Natural killer cell treated with Interleukin-12 subunit alpha and Interleukin-12 subunit beta and Interleukin-15 and Interleukin-18, amount 100 ng/mL, for 72 hours (primary cell): ENCODE data around the gene UBE2J2. TPM values are rescaled to one million over a fixed set of nuclear protein-coding genes. Genes with fewer than 3 reads are reported as not detected.
A peak's percentile ranks its signal among the peaks of the same experiment; 100 is the strongest.

ENCODE experiments used
- ATAC-seq, 2 donors: fragments of 150-1000 bp; cut with Tn5 transposase in 1 of 2; sonication (Bioruptor Pico), chemical (Tn5 transposase) in 1 of 2; 2 replicates each; pipeline ENCODE4 v1.10.0; 2021
- DNase-seq: peaks from one replicate; pipeline ENCODE4 v3.0.0; 2022; ENCODE audit warnings: low spot score
- H3K27ac Mint-ChIP-seq, 2 donors: 1 replicate in 1 of 2; 2 replicates in 1 of 2; pipeline ENCODE4 v1.8.0; 2022; ENCODE audit warnings: mixed read lengths in 2 of 2, mild to moderate bottlenecking in 1 of 2, moderate library complexity in 1 of 2
- H3K27me3 Mint-ChIP-seq, 2 donors: 1 replicate in 1 of 2; 2 replicates in 1 of 2; pipeline ENCODE4 v1.8.0; 2022; ENCODE audit warnings: mixed read lengths in 2 of 2
- H3K36me3 Mint-ChIP-seq: one replicate; pipeline ENCODE4 v1.8.0; 2022; ENCODE audit warnings: mixed read lengths
- H3K4me1 Mint-ChIP-seq, 2 donors: 1 replicate in 1 of 2; 2 replicates in 1 of 2; pipeline ENCODE4 v1.8.0; 2022; ENCODE audit warnings: low read depth in 2 of 2, mixed read lengths in 2 of 2, mild to moderate bottlenecking in 1 of 2
- H3K4me3 Mint-ChIP-seq: one replicate; pipeline ENCODE4 v1.8.0; 2022; ENCODE audit warnings: mixed read lengths
- H3K9me3 Mint-ChIP-seq: 2 replicates; pipeline ENCODE4 v1.8.0; 2022; ENCODE audit warnings: mixed read lengths
- total RNA-seq, 2 donors: library from RNA; stranded (reverse); gene quantifications; one replicate each; pipeline ENCODE4 v1.2.3, GENCODE V29; 2022

The UBE2J2 gene
- total RNA-seq, 2 donors from 2014 or later = 70.6 to 119 TPM

DNA sequence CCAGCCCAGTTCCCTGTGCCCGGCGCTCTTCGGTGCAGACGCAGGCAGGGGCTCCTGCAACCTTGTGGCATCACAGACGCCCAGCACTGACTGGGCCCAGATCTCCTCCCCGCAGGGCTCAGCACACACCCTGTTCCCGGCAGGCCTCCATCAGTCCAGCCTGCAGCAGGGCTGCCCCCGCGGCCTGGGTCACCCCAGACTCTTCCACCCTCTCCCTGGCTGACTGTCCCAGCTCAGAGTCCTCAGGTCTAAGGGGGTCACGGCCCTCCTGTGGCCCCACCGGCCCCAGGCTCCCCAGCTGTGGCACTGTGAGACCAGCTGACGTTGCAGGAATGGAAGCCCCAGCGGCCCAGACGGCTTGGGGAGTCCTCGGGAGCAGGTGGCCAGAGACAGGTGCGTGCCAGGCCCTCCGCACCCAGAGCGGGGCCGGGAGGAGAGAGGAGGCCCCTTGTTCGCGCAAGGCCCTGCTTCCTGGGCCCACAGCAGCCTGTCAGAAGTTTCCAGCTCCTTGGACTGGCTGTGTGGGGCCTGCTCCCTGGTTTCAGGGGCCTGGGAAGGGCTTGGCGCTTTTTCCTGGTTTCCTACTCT, 37.4 kb downstream of the UBE2J2 start:
- peaks cover 7 to 9% of the 10 kb centered on the region in 2 donors for H3K4me1 Mint-ChIP-seq
- peaks cover 5% of the 10 kb centered on the region for H3K36me3 Mint-ChIP-seq
- H3K27me3 Mint-ChIP-seq = no peaks in the 10 kb centered on the region
- no peak for ATAC-seq
- no peak overlapping the region for H3K4me3 Mint-ChIP-seq
- no peaks in the 10 kb centered on the region for H3K9me3 Mint-ChIP-seq
- H3K27ac Mint-ChIP-seq = no peak overlapping the region
- DNase-seq = no peak

- DNase-seq (no peak), ATAC-seq (no peak)
- H3K36me3 Mint-ChIP-seq = peaks cover 12% of the 10 kb centered on the region
- H3K4me1 Mint-ChIP-seq = peaks cover 13 to 15% of the 10 kb centered on the region in 2 donors
- no peak overlapping the region for H3K27ac Mint-ChIP-seq
- no peak overlapping the region for H3K4me3 Mint-ChIP-seq
- no peaks in the 10 kb centered on the region for H3K9me3 Mint-ChIP-seq
- H3K27me3 Mint-ChIP-seq = no peaks in the 10 kb centered on the region
Measured at GRCh38 chr1:1235016-1235744, 38.5 kb downstream of the UBE2J2 start.

DNA sequence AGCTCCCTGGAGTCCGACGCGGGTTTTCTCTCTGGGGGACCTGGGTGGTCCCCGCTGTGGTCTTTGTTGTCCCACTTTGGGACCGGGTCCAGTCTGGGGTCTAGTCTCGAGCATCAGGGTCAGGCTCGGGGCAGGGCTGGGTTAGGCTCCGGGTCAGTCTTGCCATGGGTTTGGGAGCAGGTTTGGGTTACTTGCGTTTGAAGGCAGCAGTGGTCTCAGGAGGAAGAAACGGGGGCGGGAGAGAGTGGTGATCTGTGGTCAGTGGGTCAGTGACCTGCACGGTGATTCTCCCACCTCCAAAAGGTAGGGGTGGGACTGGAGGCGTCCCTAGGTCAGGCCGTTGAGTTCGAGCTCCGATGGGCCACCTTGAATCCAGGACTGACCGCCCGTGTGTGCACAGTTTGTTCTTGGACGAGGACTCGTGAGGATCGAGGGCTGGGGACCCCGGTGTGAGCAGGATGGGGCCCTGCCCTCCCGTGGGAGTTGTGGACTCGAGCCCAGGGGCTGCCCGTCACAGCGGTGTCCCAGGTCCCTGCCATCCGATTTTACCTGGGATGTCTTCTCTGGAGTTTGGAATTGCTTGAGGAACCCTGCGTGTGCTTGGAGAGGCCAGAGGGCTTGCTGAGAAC, 39.4 kb downstream of the UBE2J2 start:
- H3K27me3 Mint-ChIP-seq = no peaks in the 10 kb centered on the region
- no peaks in the 10 kb centered on the region for H3K9me3 Mint-ChIP-seq
- peak overlapping the region; percentile 81 to 89 for H3K27ac Mint-ChIP-seq
- peaks cover 17% of the 10 kb centered on the region for H3K36me3 Mint-ChIP-seq
- peak overlapping the region; percentile 79 for H3K4me3 Mint-ChIP-seq
- ATAC-seq (no peak), DNase-seq (no peak)
- H3K4me1 Mint-ChIP-seq = peaks cover 22 to 24% of the 10 kb centered on the region in 2 donors

DNA sequence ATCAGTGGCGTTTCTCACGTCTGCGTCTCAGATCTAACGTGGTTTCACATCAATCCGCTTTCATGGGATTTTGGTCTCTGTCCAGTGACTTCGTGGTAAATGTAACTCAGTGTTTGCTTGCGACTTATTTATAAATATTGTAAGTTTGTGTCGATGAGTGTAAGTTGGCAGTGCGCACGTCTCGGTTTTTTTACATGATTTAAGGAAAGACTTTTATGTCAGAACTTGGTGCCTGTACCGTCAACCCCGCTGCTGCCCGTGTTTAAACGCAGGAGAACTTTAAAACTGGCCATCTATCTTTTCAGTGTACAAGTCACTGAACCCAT, 40.1 kb downstream of the UBE2J2 start:
- H3K27ac Mint-ChIP-seq = peak overlapping the region; percentile 81 to 89
- ATAC-seq = no peak
- H3K27me3 Mint-ChIP-seq = no peaks in the 10 kb centered on the region
- H3K9me3 Mint-ChIP-seq = no peaks in the 10 kb centered on the region
- H3K4me3 Mint-ChIP-seq = peak overlapping the region; percentile 79
- DNase-seq = no peak
- H3K36me3 Mint-ChIP-seq = peaks cover 18% of the 10 kb centered on the region
- H3K4me1 Mint-ChIP-seq = peaks cover 22 to 24% of the 10 kb centered on the region in 2 donors

DNA sequence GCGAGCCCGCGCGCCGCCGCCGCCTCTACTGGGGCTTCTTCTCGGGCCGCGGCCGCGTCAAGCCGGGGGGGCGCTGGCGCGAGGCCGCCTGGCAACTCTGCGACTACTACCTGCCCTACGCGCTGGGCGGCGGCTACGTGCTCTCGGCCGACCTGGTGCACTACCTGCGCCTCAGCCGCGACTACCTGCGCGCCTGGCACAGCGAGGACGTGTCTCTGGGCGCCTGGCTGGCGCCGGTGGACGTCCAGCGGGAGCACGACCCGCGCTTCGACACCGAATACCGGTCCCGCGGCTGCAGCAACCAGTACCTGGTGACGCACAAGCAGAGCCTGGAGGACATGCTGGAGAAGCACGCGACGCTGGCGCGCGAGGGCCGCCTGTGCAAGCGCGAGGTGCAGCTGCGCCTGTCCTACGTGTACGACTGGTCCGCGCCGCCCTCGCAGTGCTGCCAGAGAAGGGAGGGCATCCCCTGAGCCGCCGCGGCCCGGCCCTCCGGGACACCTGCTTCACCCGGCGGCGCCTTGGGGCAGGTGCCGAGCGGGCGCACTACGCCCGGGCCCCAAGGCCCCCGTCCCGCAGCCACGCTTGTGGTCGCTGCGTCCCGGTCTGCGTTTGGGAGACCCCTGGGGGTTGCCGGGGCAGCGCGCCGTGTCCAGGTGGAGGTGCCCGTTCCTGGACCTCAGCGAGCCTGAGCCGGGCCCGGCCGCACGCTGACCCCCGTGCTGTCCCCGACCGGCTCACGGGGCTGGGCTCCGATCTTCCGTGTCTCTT, 40.7 kb downstream of the UBE2J2 start:
- Mint-ChIP-seq H3K4me1 (peaks cover 22 to 24% of the 10 kb centered on the region in 2 donors), H3K9me3 (no peaks in the 10 kb centered on the region), H3K36me3 (peaks cover 18% of the 10 kb centered on the region), H3K27me3 (no peaks in the 10 kb centered on the region), H3K27ac (peak overlapping the region; percentile 81 to 89), H3K4me3 (peak overlapping the region; percentile 79)
- no peak for ATAC-seq
- no peak for DNase-seq

DNA sequence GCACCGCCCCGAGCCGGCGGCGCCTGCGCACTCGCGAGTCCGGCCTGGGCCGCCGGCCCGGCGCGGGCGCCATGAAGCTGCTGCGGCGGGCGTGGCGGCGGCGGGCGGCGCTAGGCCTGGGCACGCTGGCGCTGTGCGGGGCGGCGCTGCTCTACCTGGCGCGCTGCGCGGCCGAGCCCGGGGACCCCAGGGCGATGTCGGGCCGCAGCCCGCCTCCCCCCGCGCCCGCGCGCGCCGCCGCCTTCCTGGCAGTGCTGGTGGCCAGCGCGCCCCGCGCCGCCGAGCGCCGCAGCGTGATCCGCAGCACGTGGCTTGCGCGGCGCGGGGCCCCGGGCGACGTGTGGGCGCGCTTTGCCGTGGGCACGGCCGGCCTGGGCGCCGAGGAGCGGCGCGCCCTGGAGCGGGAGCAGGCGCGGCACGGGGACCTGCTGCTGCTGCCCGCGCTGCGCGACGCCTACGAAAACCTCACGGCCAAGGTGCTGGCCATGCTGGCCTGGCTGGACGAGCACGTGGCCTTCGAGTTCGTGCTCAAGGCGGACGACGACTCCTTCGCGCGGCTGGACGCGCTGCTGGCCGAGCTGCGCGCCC, 41.4 kb downstream of the UBE2J2 start, which contains the start of gene B3GALT6:
Gene B3GALT6, plus strand, starts transcription at position 30 of the 588 bp plus-strand sequence. Its CDS starts 42 bp downstream, at position 72.
- peak within 1 kb of the TSS; percentile 98 for H3K4me3 Mint-ChIP-seq
- peaks cover 22 to 24% of the 10 kb centered on the region in 2 donors for H3K4me1 Mint-ChIP-seq
- no peak for DNase-seq
- H3K27me3 Mint-ChIP-seq = no peaks in the 10 kb centered on the region
- peaks cover 18% of the 10 kb centered on the region for H3K36me3 Mint-ChIP-seq
- H3K27ac Mint-ChIP-seq = peak within 1 kb of the TSS; percentile 90 to 95
- no peaks in the 10 kb centered on the region for H3K9me3 Mint-ChIP-seq
- ATAC-seq = no peak

GRCh38 chr1:1231400-1232207, 42.0 kb downstream of the UBE2J2 start, which contains the start of gene SDF4:
TSS of gene SDF4 (minus strand) at chr1:1232001. CDS start at chr1:1228772, 3,229 bp downstream.
- peaks cover 18% of the 10 kb centered on the region for H3K36me3 Mint-ChIP-seq
- DNase-seq = peak; percentile 99
- H3K27ac Mint-ChIP-seq = peak within 1 kb of the TSS; percentile 90 to 95
- peaks cover 24 to 25% of the 10 kb centered on the region in 2 donors for H3K4me1 Mint-ChIP-seq
- no peaks in the 10 kb centered on the region for H3K27me3 Mint-ChIP-seq
- ATAC-seq = peak; percentile 96 to 98
- peak within 1 kb of the TSS; percentile 98 for H3K4me3 Mint-ChIP-seq
- H3K9me3 Mint-ChIP-seq = no peaks in the 10 kb centered on the region

GRCh38 chr1:1230656-1231399, 42.8 kb downstream of the UBE2J2 start:
- Mint-ChIP-seq H3K36me3 (peaks cover 19% of the 10 kb centered on the region), H3K4me3 (peak overlapping the region; percentile 98), H3K4me1 (peaks cover 26% of the 10 kb centered on the region in 2 donors), H3K9me3 (no peaks in the 10 kb centered on the region), H3K27me3 (no peaks in the 10 kb centered on the region), H3K27ac (peak overlapping the region; percentile 90 to 95)
- DNase-seq = no peak
- ATAC-seq = no peak

GRCh38 chr1:1229770-1230169, 43.9 kb downstream of the UBE2J2 start:
- Mint-ChIP-seq H3K27ac (peak overlapping the region; percentile 90 to 95), H3K27me3 (no peaks in the 10 kb centered on the region), H3K9me3 (no peaks in the 10 kb centered on the region), H3K36me3 (peaks cover 23% of the 10 kb centered on the region), H3K4me1 (peaks cover 31% of the 10 kb centered on the region in 2 donors), H3K4me3 (peak overlapping the region; percentile 98)
- no peak for DNase-seq
- ATAC-seq = no peak

DNA sequence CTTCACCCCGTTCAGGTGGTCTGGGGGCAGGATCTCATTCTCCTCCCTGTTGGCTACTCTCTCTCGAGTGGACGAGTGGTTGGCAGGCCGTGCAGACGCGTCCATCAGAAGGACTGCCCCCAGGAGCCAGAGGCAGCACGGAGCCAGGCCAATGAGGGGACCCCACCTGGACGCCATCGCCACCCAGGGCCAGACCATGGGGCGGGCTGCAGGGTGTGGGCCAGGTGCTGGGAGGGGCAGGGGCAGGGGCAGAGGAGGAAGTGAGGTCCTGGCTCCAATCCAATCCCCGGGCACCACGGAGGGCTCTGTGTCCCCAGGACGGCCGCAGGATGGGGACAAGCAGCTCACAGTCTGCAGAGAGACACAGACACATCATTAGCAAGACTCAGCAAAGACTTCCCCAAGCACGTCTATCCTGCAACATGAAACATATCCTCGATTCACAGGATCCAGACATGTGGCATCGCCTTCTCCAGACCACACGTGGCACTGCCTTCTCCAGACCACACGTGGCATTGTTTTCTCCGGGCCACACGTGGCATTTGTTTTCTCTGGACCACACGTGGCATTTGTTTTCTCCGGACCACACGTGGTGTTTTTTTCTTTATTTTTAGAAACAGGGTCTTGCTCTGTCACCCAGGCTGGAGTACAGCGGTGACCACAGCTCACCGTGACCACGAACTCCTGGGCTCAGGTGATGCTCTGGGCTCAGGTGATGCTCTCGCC, 44.9 kb downstream of the UBE2J2 start:
- Mint-ChIP-seq H3K36me3 (peaks cover 27% of the 10 kb centered on the region), H3K4me3 (no peak overlapping the region), H3K27me3 (no peaks in the 10 kb centered on the region), H3K27ac (peak overlapping the region in 1 of 2 donors; percentile 95), H3K9me3 (no peaks in the 10 kb centered on the region), H3K4me1 (peaks cover 28 to 34% of the 10 kb centered on the region in 2 donors)
- DNase-seq (no peak), ATAC-seq (no peak)

DNA sequence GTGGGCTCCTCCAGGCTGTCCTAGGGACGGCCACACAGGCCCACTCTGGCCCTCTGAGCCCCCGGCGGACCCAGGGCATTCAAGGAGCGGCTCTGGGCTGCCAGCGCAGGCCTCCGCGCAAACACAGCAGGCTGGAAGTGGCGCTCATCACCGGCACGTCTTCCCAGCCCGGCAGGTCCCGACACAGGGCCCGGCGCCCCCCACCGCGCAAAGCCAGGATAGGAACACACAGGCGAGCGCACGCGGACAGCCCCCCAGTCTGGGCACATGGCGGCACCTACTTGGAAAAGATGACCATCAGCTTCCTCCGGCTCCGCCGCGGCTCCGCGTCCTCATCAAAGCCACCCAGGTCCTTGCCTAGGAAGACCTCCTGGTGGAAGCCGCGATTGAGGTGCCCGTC, 45.5 kb downstream of the UBE2J2 start:
- DNase-seq = no peak
- Mint-ChIP-seq H3K36me3 (peaks cover 24% of the 10 kb centered on the region), H3K4me1 (peaks cover 24 to 31% of the 10 kb centered on the region in 2 donors), H3K4me3 (no peak overlapping the region), H3K9me3 (no peaks in the 10 kb centered on the region), H3K27me3 (no peaks in the 10 kb centered on the region), H3K27ac (no peak overlapping the region)
- ATAC-seq = no peak

GRCh38 chr1:1227386-1227785, 46.3 kb downstream of the UBE2J2 start:
- Mint-ChIP-seq H3K27ac (no peak overlapping the region), H3K9me3 (no peaks in the 10 kb centered on the region), H3K4me1 (peaks cover 31 to 39% of the 10 kb centered on the region in 2 donors), H3K4me3 (no peak overlapping the region), H3K36me3 (peaks cover 29% of the 10 kb centered on the region), H3K27me3 (no peaks in the 10 kb centered on the region)
- ATAC-seq (no peak), DNase-seq (no peak)
